HCT116 (cell line): Measurements from ENCODE around the gene NKIRAS2. TPM values are rescaled to one million over a fixed set of nuclear protein-coding genes. Genes with fewer than 3 reads are reported as not detected.
"Not testable (repeated sequence)": the region's sequence is repeated elsewhere in the genome, so short reads cannot be mapped to it uniquely, and the experiment has no call there.

Experiments
- ATAC-seq: fragments of 200-7000 bp; cut with Tn5 transposase; 2 replicates; pipeline ENCODE4 v1.9.1; 2020; ENCODE audit warnings: mild to moderate bottlenecking, moderate library complexity
- BruUV-seq: library from RNA; stranded (reverse); fragments of 400-500 nt; replicated peaks from 2 replicates; lab custom pipeline; 2021; lab: Mats Ljungman, UMichigan
- CTCF ChIA-PET: fragments of 300-600 bp; sonication (Branson Sonifier 250); formaldehyde crosslinking; loops from one replicate; lab custom pipeline; 2021; ENCODE audit warnings: antibody characterized with exemption; lab: Charles Lee
- POLR2A ChIA-PET: fragments of 300-600, 350-600 bp; sonication (Branson Sonifier 250); formaldehyde crosslinking; loops from one replicate; lab custom pipeline; 2021; ENCODE audit warnings: antibody characterized with exemption; lab: Charles Lee
- RAD21 ChIA-PET, 2 experiments: fragments of 300-600 bp; sonication (Branson Sonifier 250); formaldehyde crosslinking; loops; one replicate each; lab custom pipeline; 2023; ENCODE audit warnings: low total read pairs in 2 of 2; ENCODE audit not compliant: uncharacterized antibody in 2 of 2, unreplicated experiment in 2 of 2, low non-redundant PET in 1 of 2; lab: Charles Lee
- DNase-seq: peaks from one replicate; pipeline ENCODE4 v3.0.0-alpha.2; 2010; ENCODE audit warnings: low read depth, low spot score
- H2AFZ ChIP-seq: fragments of 200-600 bp; shearing (Covaris generic), sonication (generic); 2 replicates; pipeline ENCODE4 v1.6.1; 2017; ENCODE audit warnings: low read depth, mixed run types, mixed read lengths, antibody characterized with exemption, low read length; ENCODE audit not compliant: poor library complexity, severe bottlenecking
- H3K27ac ChIP-seq: 2 replicates; pipeline ENCODE4 v1.5.1; 2012; ENCODE audit warnings: low read depth, low read length
- H3K27me3 ChIP-seq: fragments of 200-600 bp; sonication (generic); 2 replicates; pipeline ENCODE4 v1.6.1; 2016; ENCODE audit warnings: mixed run types, low read length, mixed read lengths; ENCODE audit not compliant: insufficient read depth
- H3K36me3 ChIP-seq, 2 experiments: fragments of 200-500 bp in 1 of 2; fragments of 200-600 bp in 1 of 2; sonication (Bioruptor generic) in 1 of 2; sonication (generic) in 1 of 2; 2 replicates each; pipeline versions ENCODE4 v1.5.1 to v1.6.1; 2014 to 2016; ENCODE audit warnings: low read length in 2 of 2, inconsistent platforms in 1 of 2, mixed read lengths in 1 of 2, mixed run types in 1 of 2; ENCODE audit not compliant: insufficient read depth in 2 of 2, control insufficient read depth in 1 of 2
- H3K4me1 ChIP-seq, 2 experiments: fragments of 200-600 bp in 1 of 2; sonication (generic) in 1 of 2; 2 replicates each; pipeline versions ENCODE4 v1.5.1 to v1.6.1; 2012 to 2017; ENCODE audit warnings: low read length in 2 of 2, inconsistent platforms in 1 of 2, mild to moderate bottlenecking in 1 of 2, mixed read lengths in 1 of 2, mixed run types in 1 of 2, moderate library complexity in 1 of 2; ENCODE audit not compliant: insufficient read depth in 2 of 2, control insufficient read depth in 1 of 2
- H3K4me2 ChIP-seq: fragments of 200-600 bp; sonication (generic); 2 replicates; pipeline ENCODE4 v1.6.1; 2017; ENCODE audit warnings: mixed run types, low read length, mixed read lengths
- H3K4me3 ChIP-seq, 2 experiments: fragments of 200-600 bp in 1 of 2; sonication (generic) in 1 of 2; replicated peaks in 1 of 2; 2 replicates each; pipeline ENCODE4 v1.5.1; 2011 to 2016; ENCODE audit warnings: low read length in 2 of 2, control low read depth in 1 of 2, low read depth in 1 of 2, mild to moderate bottlenecking in 1 of 2, mixed read lengths in 1 of 2, mixed run types in 1 of 2
- H3K79me2 ChIP-seq: fragments of 200-600 bp; sonication (generic); 2 replicates; pipeline ENCODE4 v1.6.1; 2017; ENCODE audit warnings: mild to moderate bottlenecking, mixed run types, low read length, moderate library complexity, mixed read lengths; ENCODE audit not compliant: insufficient read depth
- H3K9ac ChIP-seq: fragments of 200-600 bp; sonication (generic); 2 replicates; pipeline ENCODE4 v1.6.1; 2016; ENCODE audit warnings: low read length, mixed read lengths
- H3K9me2 ChIP-seq: fragments of 200-600 bp; sonication (generic), shearing (Covaris generic); 2 replicates; pipeline ENCODE4 v1.6.1; 2017; ENCODE audit warnings: mixed run types, mild to moderate bottlenecking, moderate library complexity; ENCODE audit not compliant: insufficient read depth
- H3K9me3 ChIP-seq, 2 experiments: fragments of 200-500 bp in 1 of 2; fragments of 200-600 bp in 1 of 2; sonication (Bioruptor generic) in 1 of 2; sonication (generic) in 1 of 2; 2 replicates each; pipeline ENCODE4 v1.6.1; 2014 to 2017; ENCODE audit warnings: low read length in 2 of 2, mixed read lengths in 2 of 2, inconsistent platforms in 1 of 2, low read depth in 1 of 2, mild to moderate bottlenecking in 1 of 2, mixed run types in 1 of 2, moderate library complexity in 1 of 2; ENCODE audit not compliant: control insufficient read depth in 1 of 2, insufficient read depth in 1 of 2
- H4K20me1 ChIP-seq: fragments of 200-600 bp; sonication (generic), shearing (Covaris generic); 2 replicates; pipeline ENCODE4 v1.6.1; 2017; ENCODE audit warnings: mixed run types, mild to moderate bottlenecking, moderate library complexity; ENCODE audit not compliant: insufficient read depth
- CBX3 ChIP-seq: IDR thresholded peaks from 2 replicates; pipeline ENCODE4 v1.6.1; 2012; ENCODE audit warnings: low read depth
- CEBPB ChIP-seq: IDR thresholded peaks from 2 replicates; pipeline ENCODE4 v1.6.1; 2012; ENCODE audit warnings: low read depth
- CTCF ChIP-seq, 3 experiments: fragments of 200-600 bp in 1 of 3; sonication (generic) in 1 of 3; IDR thresholded peaks in 2 of 3; conservative IDR thresholded peaks in 1 of 3; 2 replicates each; pipeline ENCODE4 v1.5.1; 2012 to 2017; ENCODE audit warnings: low read depth in 2 of 3, low read length in 2 of 3, antibody characterized with exemption in 1 of 3, borderline replicate concordance in 1 of 3, control low read depth in 1 of 3, mild to moderate bottlenecking in 1 of 3, mixed read lengths in 1 of 3, mixed run types in 1 of 3, moderate library complexity in 1 of 3; ENCODE audit not compliant: insufficient read depth in 1 of 3
- EGR1 ChIP-seq: IDR thresholded peaks from 2 replicates; pipeline ENCODE4 v1.6.1; 2012; ENCODE audit warnings: low read depth
- ELF1 ChIP-seq: IDR thresholded peaks from 2 replicates; pipeline ENCODE4 v1.6.1; 2012; ENCODE audit warnings: low read depth, borderline replicate concordance
- EZH2phosphoT487 ChIP-seq: fragments of 200-600 bp; IDR thresholded peaks from 2 replicates; pipeline ENCODE4 v1.6.1; 2018; ENCODE audit warnings: antibody characterized with exemption, borderline replicate concordance
- FOSL1 ChIP-seq: IDR thresholded peaks from 2 replicates; pipeline ENCODE4 v1.6.1; 2012; ENCODE audit warnings: low read depth
- MAX ChIP-seq: IDR thresholded peaks from 2 replicates; pipeline ENCODE4 v1.6.1; 2012
- POLR2A ChIP-seq: IDR thresholded peaks from 2 replicates; pipeline ENCODE4 v1.7.0; 2011; ENCODE audit warnings: borderline replicate concordance; ENCODE audit not compliant: insufficient read depth, insufficient read length; ENCODE audit errors: extremely low read depth
- POLR2AphosphoS5 ChIP-seq: IDR thresholded peaks from 2 replicates; pipeline ENCODE4 v1.6.1; 2011; ENCODE audit warnings: mild to moderate bottlenecking, low read depth, low read length, moderate library complexity
- RAD21 ChIP-seq: IDR thresholded peaks from 2 replicates; pipeline ENCODE4 v1.6.1; 2012; ENCODE audit warnings: low read depth, mild to moderate bottlenecking
- YY1 ChIP-seq: IDR thresholded peaks from 2 replicates; pipeline ENCODE4 v1.6.1; 2011; ENCODE audit warnings: low read length, low read depth, moderate library complexity, mild to moderate bottlenecking; ENCODE audit not compliant: insufficient replicate concordance; ENCODE audit errors: extremely low read depth
- ZNF274 ChIP-seq: fragments of 200-500 bp; sonication (Bioruptor generic); IDR thresholded peaks from 2 replicates; pipeline ENCODE4 v1.6.1; 2014; ENCODE audit warnings: mild to moderate bottlenecking, low read depth, low read length, inconsistent platforms
- intact Hi-C: fragments of 100-400 bp; cut with micrococcal nuclease; formaldehyde crosslinking; loops from 2 replicates; pipeline ENCODE4 v1.10.0; 2022
- total RNA-seq: library from RNA; stranded (reverse); gene quantifications from one replicate; pipeline ENCODE4 v1.2.1, GENCODE V29; 2021; ENCODE audit not compliant: unreplicated experiment

Gene NKIRAS2
- total RNA-seq, 1 experiment from 2014 or later: 26.4 TPM

GRCh38 chr17:42005166-42005565, 14.7 kb upstream of the NKIRAS2 start:
- Histone ChIP-seq H3K27ac (no peak overlapping the region), H3K9ac (no peak overlapping the region), H2AFZ (no peak overlapping the region), H3K4me3 (no peak overlapping the region), H3K4me1 (peaks cover 0 to 9% of the 10 kb centered on the region in 2 experiments; a peak in 2 of 4 replicates), H3K36me3 (peaks cover 11 to 14% of the 10 kb centered on the region in 2 experiments; a peak in 3 of 4 replicates), H3K4me2 (no peak overlapping the region), H3K9me2 (no peaks in the 10 kb centered on the region), H3K79me2 (peaks cover 99% of the 10 kb centered on the region), H3K27me3 (no peaks in the 10 kb centered on the region), H3K9me3 (no peaks in the 10 kb centered on the region), H4K20me1 (peaks cover 8% of the 10 kb centered on the region; the same call in 1 of the 2 replicates)
- ChIA-PET RAD21 (no interaction called here), POLR2A (interaction anchor here (1.5 kb wide), 1 partner anchor 12 kb away, joined by 5 read pairs; the partner anchor contains the start of gene DNAJC7), CTCF (no interaction called here)
- no peak for DNase-seq
- intact Hi-C loops: no loop called here
- ATAC-seq: no peak
- no TSS peak for BruUV-seq
- TF ChIP-seq ZNF274: no peak
- TF ChIP-seq CBX3: no peak
- no peak for TF ChIP-seq EZH2phosphoT487
- TF ChIP-seq YY1: no peak
- TF ChIP-seq CEBPB: no peak

DNA sequence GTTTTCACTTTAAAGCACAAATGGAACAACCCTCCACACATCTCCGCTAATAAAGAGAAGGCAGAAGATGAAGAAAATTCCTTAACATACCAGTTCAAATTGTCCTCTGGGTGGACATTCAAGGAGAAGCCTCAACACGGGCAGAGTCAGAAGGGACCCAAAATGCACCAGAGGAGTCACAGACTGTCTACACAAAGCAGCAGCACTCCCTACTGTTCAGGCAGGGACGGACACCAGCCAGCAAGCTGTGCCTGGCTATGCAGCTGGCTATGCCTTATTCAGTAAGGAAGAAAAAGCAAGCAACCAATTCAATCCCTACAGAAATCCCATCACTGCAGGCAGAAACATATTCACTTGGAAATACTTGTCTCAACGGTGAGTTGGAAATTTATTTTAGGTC, 10.7 kb upstream of the NKIRAS2 start:
- no peaks in the 10 kb centered on the region for H3K9me3 ChIP-seq
- no TSS peak for BruUV-seq
- peak in 2 of 3 experiments; percentile 15 to 36; a peak in 3 of 6 replicates for TF ChIP-seq CTCF (IDR thresholded peaks at IDR 0.05 in 2 of 3, conservative IDR thresholded peaks at IDR 0.05 in 1 of 3; ENCODE audit: borderline replicate concordance in 1 of 3, insufficient read depth in 1 of 3, low read depth in 2 of 3, low read length in 2 of 3)
- peak; percentile 46 for TF ChIP-seq RAD21
- no peak for TF ChIP-seq POLR2AphosphoS5
- no peak for TF ChIP-seq MAX
- no peak for TF ChIP-seq EGR1
- no peak for TF ChIP-seq ELF1
- TF ChIP-seq FOSL1: no peak
- no peak for TF ChIP-seq POLR2A
- intact Hi-C loops: no loop called here
- no peaks in the 10 kb centered on the region for H3K9me2 ChIP-seq
- H3K36me3 ChIP-seq: no peaks in the 10 kb centered on the region
- no peak overlapping the region for H3K4me3 ChIP-seq
- CTCF ChIA-PET: no interaction called here
- H3K4me2 ChIP-seq: no peak overlapping the region
- POLR2A ChIA-PET: interaction anchor here (0.9 to 1.1 kb wide), 2 partner anchors 17 to 43 kb away, joined by 3 read pairs; partner anchors contain the start of gene CNP
- RAD21 ChIA-PET: no interaction called here
- no peak overlapping the region for H3K9ac ChIP-seq
- ATAC-seq (peak; percentile 84), DNase-seq (no peak)
- peaks cover 2 to 18% of the 10 kb centered on the region in 2 experiments; a peak in 2 of 4 replicates for H3K4me1 ChIP-seq
- no peaks in the 10 kb centered on the region for H3K27me3 ChIP-seq
- H2AFZ ChIP-seq: no peak overlapping the region
- H3K27ac ChIP-seq: no peak overlapping the region
- peaks cover 99% of the 10 kb centered on the region for H3K79me2 ChIP-seq
- peaks cover 12% of the 10 kb centered on the region; the same call in 1 of the 2 replicates for H4K20me1 ChIP-seq

- not testable (repeated sequence) for ATAC-seq
These were observed 9.6 kb upstream of the NKIRAS2 start for GRCh38 chr17:42010266-42010680.

More at GRCh38 chr17:42010266-42010680, 9.6 kb upstream of the NKIRAS2 start:
- Histone ChIP-seq H3K79me2 (peaks cover 99% of the 10 kb centered on the region), H4K20me1 (peaks cover 12% of the 10 kb centered on the region; the same call in 1 of the 2 replicates), H3K4me1 (peaks cover 2 to 18% of the 10 kb centered on the region in 2 experiments; a peak in 2 of 4 replicates), H3K4me2 (peak overlapping the region; percentile 34; the same call in 1 of the 2 replicates)
- DNase-seq, intact Hi-C loops, H3K9me3 ChIP-seq, H2AFZ ChIP-seq, RAD21 ChIA-PET, H3K27ac ChIP-seq, BruUV-seq, CTCF ChIA-PET, H3K27me3 ChIP-seq, H3K36me3 ChIP-seq, H3K9me2 ChIP-seq, POLR2A ChIA-PET, H3K9ac ChIP-seq, H3K4me3 ChIP-seq: not testable (repeated sequence)
